GM12891 (cell line): ENCODE data around the gene CXCL16.

Experiments used
- POLR2A ChIP-seq: IDR thresholded peaks from 2 replicates; pipeline ENCODE4 v1.6.1; 2011; ENCODE audit warnings: low read depth, low read length, control low read depth
- POLR2AphosphoS5 ChIP-seq: IDR thresholded peaks from 2 replicates; pipeline ENCODE4 v1.6.1; 2011; ENCODE audit warnings: low read depth, low read length, control low read depth
- TAF1 ChIP-seq: IDR thresholded peaks from 2 replicates; pipeline ENCODE4 v1.6.1; 2011; ENCODE audit warnings: low read depth, low read length, control low read depth

GRCh38 chr17:4750606-4751005 lies 10.9 kb upstream of the CXCL16 start:
- TF ChIP-seq POLR2A (no peak), POLR2AphosphoS5 (no peak), TAF1 (no peak)
